CD14-positive monocyte (primary cell): ENCODE results near the gene PPP1R13L. TPM values are rescaled to one million over a fixed set of nuclear protein-coding genes. Genes with fewer than 3 reads are reported as not detected.

Experiments used
- DNase-seq, 3 donors: peaks; one replicate each; pipeline ENCODE4 v3.0.0-alpha.2; 2011 to 2022
- H2AFZ ChIP-seq: 2 replicates; pipeline ENCODE4 v1.6.0; 2012; ENCODE audit warnings: mild to moderate bottlenecking, low read depth, low read length, inconsistent platforms; ENCODE audit not compliant: insufficient read depth, poor library complexity, severe bottlenecking
- H3K27ac ChIP-seq, 2 donors: 1 replicate in 1 of 2; 2 replicates in 1 of 2; pipeline ENCODE4 v1.5.1; 2012 to 2013; ENCODE audit warnings: low read length in 2 of 2, control low read depth in 1 of 2, inconsistent platforms in 1 of 2, low read depth in 1 of 2, mild to moderate bottlenecking in 1 of 2
- H3K27me3 ChIP-seq, 2 donors: one replicate each; pipeline versions ENCODE4 v1.6.0 to v1.6.1; 2011 to 2013; ENCODE audit warnings: low read length in 2 of 2; ENCODE audit not compliant: control insufficient read depth in 2 of 2, insufficient read depth in 2 of 2
- H3K36me3 ChIP-seq, 2 donors: replicated peaks in 1 of 2; 1 replicate in 1 of 2; 2 replicates in 1 of 2; pipeline versions ENCODE4 v1.5.1 to v1.6.1; 2012 to 2013; ENCODE audit warnings: low read length in 2 of 2, control low read depth in 1 of 2, inconsistent platforms in 1 of 2, mild to moderate bottlenecking in 1 of 2; ENCODE audit not compliant: insufficient read depth in 2 of 2, control insufficient read depth in 1 of 2
- H3K4me1 ChIP-seq, 2 donors: 1 replicate in 1 of 2; 2 replicates in 1 of 2; pipeline versions ENCODE4 v1.5.1 to v1.6.1; 2012 to 2013; ENCODE audit warnings: low read length in 2 of 2, control low read depth in 1 of 2, inconsistent platforms in 1 of 2, mild to moderate bottlenecking in 1 of 2, moderate library complexity in 1 of 2; ENCODE audit not compliant: insufficient read depth in 2 of 2, control insufficient read depth in 1 of 2
- H3K4me2 ChIP-seq: replicated peaks from 2 replicates; pipeline ENCODE3; 2012; ENCODE audit warnings: low read length, moderate library complexity, mild to moderate bottlenecking; ENCODE audit not compliant: poor library complexity, severe bottlenecking; ENCODE audit errors: extremely low read depth
- H3K4me3 ChIP-seq, 3 experiments: fragments of 200-600 bp in 1 of 3; sonication (generic) in 1 of 3; replicated peaks in 1 of 3; 1 replicate in 2 of 3; 2 replicates in 1 of 3; pipeline ENCODE4 v1.5.1; 2011 to 2013; ENCODE audit warnings: low read length in 3 of 3, mild to moderate bottlenecking in 3 of 3, control low read depth in 2 of 3, low read depth in 2 of 3, inconsistent platforms in 1 of 3, moderate library complexity in 1 of 3
- H3K79me2 ChIP-seq: 2 replicates; pipeline ENCODE4 v1.6.0; 2012; ENCODE audit warnings: mild to moderate bottlenecking, control low read depth, inconsistent platforms, low read length, moderate library complexity; ENCODE audit not compliant: insufficient read depth
- H3K9ac ChIP-seq: 2 replicates; pipeline ENCODE4 v1.6.0; 2017; ENCODE audit warnings: low read length, mild to moderate bottlenecking; ENCODE audit not compliant: insufficient read depth, poor library complexity, severe bottlenecking
- H3K9me3 ChIP-seq, 2 donors: replicated peaks in 1 of 2; 1 replicate in 1 of 2; 2 replicates in 1 of 2; pipeline versions ENCODE4 v1.5.1 to v1.6.1; 2012 to 2013; ENCODE audit warnings: low read length in 2 of 2, control low read depth in 1 of 2; ENCODE audit not compliant: control insufficient read depth in 1 of 2, insufficient read depth in 1 of 2
- H4K20me1 ChIP-seq: 2 replicates; pipeline ENCODE4 v1.6.0; 2012; ENCODE audit warnings: mild to moderate bottlenecking, low read length, control low read depth, moderate library complexity; ENCODE audit not compliant: insufficient read depth
- H3K27ac Mint-ChIP-seq, 7 donors: one replicate each; pipeline ENCODE4 v1.8.0; 2020; ENCODE audit warnings: mild to moderate bottlenecking in 7 of 7, mixed read lengths in 7 of 7, moderate library complexity in 6 of 7, inconsistent platforms in 2 of 7
- H3K27me3 Mint-ChIP-seq, 3 donors: one replicate each; pipeline ENCODE4 v1.8.0; 2021 to 2022; ENCODE audit warnings: low read depth in 3 of 3, mild to moderate bottlenecking in 3 of 3, mixed read lengths in 3 of 3, moderate library complexity in 3 of 3, inconsistent platforms in 1 of 3
- H3K36me3 Mint-ChIP-seq, 2 donors: one replicate each; pipeline ENCODE4 v1.8.0; 2020; ENCODE audit warnings: mixed read lengths in 2 of 2, inconsistent platforms in 1 of 2, mild to moderate bottlenecking in 1 of 2
- H3K4me1 Mint-ChIP-seq: one replicate; pipeline ENCODE4 v1.8.0; 2020; ENCODE audit warnings: mild to moderate bottlenecking, mixed read lengths
- H3K4me3 Mint-ChIP-seq, 2 donors: one replicate each; pipeline ENCODE4 v1.8.0; 2020; ENCODE audit warnings: mild to moderate bottlenecking in 2 of 2, mixed read lengths in 2 of 2, moderate library complexity in 1 of 2
- H3K9me3 Mint-ChIP-seq, 7 donors: one replicate each; pipeline ENCODE4 v1.8.0; 2020 to 2022; ENCODE audit warnings: mixed read lengths in 7 of 7, mild to moderate bottlenecking in 6 of 7, moderate library complexity in 6 of 7, inconsistent platforms in 2 of 7
- WGBS: methylation state at CpG from one replicate; pipeline ENCODE4 v1.1.5; 2013; ENCODE audit warnings: missing lambda C conversion rate; ENCODE audit not compliant: insufficient coverage; 5-methylcytosine and 5-hydroxymethylcytosine counted together
- intact Hi-C, 2 donors: fragments of 100-400 bp; cut with micrococcal nuclease; formaldehyde crosslinking; loops; one replicate each; pipeline versions ENCODE4 v1.15.0 to v1.15.1; 2023
- polyA plus RNA-seq, 3 donors: library from polyadenylated mRNA; depleted of rRNA in 1 of 3; unstranded in 2 of 3; stranded (reverse) in 1 of 3; fragments of 300-500 nt in 2 of 3; fragments of >200 nt in 1 of 3; fragmentation: Illumina TruSeq in 2 of 3; gene quantifications; 1 replicate in 2 of 3; 2 replicates in 1 of 3; pipeline ENCODE4 v1.2.3, GENCODE V29; 2012 to 2021
- TF ChIP-seq, protein P1 (sequence below): fragments of 200-600 bp; IDR thresholded peaks from one replicate; pipeline ENCODE4 v1.8.0; 2022; ENCODE audit warnings: antibody characterized with exemption, mild to moderate bottlenecking

The PPP1R13L gene
- polyA plus RNA-seq, 3 donors: 0.18 to 1.8 (median 0.45) TPM

DNA sequence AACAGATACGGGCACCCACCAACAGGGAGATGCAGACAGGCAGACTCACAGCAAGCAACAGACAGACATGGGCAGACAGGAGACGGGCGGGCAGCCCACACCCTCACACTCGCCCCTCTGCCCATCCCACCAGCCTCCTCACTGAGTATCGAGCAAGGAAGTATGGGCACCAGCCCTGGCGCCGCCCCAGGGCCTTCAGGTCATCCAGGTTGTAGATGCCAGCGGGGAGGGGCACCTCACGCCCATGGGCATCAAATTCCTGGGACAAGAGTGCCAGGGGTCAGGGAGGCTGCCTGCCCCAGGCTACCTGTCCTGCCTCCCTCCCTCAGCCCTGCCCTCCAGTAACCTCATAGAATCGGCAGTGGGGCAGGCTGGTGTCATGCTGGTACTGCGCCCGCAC, 40.2 kb downstream of the PPP1R13L start:
- H3K36me3 ChIP-seq: peaks cover 26 to 32% of the 10 kb centered on the region in 2 donors
- H3K36me3 Mint-ChIP-seq: peaks cover 23 to 56% of the 10 kb centered on the region in 2 donors
- no peak overlapping the region for H3K27ac ChIP-seq
- H3K9me3 Mint-ChIP-seq: no peaks in the 10 kb centered on the region
- intact Hi-C loops: no loop called here
- no peak overlapping the region for H3K4me3 ChIP-seq
- no peaks in the 10 kb centered on the region for H3K27me3 ChIP-seq
- no peak overlapping the region for H2AFZ ChIP-seq
- H3K4me2 ChIP-seq: no peak overlapping the region
- DNase-seq: no peak
- no peaks in the 10 kb centered on the region for H3K9me3 ChIP-seq
- TF ChIP-seq, protein P1, sequence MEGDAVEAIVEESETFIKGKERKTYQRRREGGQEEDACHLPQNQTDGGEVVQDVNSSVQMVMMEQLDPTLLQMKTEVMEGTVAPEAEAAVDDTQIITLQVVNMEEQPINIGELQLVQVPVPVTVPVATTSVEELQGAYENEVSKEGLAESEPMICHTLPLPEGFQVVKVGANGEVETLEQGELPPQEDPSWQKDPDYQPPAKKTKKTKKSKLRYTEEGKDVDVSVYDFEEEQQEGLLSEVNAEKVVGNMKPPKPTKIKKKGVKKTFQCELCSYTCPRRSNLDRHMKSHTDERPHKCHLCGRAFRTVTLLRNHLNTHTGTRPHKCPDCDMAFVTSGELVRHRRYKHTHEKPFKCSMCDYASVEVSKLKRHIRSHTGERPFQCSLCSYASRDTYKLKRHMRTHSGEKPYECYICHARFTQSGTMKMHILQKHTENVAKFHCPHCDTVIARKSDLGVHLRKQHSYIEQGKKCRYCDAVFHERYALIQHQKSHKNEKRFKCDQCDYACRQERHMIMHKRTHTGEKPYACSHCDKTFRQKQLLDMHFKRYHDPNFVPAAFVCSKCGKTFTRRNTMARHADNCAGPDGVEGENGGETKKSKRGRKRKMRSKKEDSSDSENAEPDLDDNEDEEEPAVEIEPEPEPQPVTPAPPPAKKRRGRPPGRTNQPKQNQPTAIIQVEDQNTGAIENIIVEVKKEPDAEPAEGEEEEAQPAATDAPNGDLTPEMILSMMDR: no peak
- H3K79me2 ChIP-seq: no peaks in the 10 kb centered on the region
- peaks cover 8% of the 10 kb centered on the region for H3K4me1 Mint-ChIP-seq
- no peaks in the 10 kb centered on the region for H3K27me3 Mint-ChIP-seq
- WGBS: 90% methylated on average over 12 of the region's 12 CpGs
- no peak overlapping the region for H3K9ac ChIP-seq
- H4K20me1 ChIP-seq: no peaks in the 10 kb centered on the region
- H3K4me1 ChIP-seq: peaks cover 2% of the 10 kb centered on the region in 2 donors
- H3K27ac Mint-ChIP-seq: no peak overlapping the region
- H3K4me3 Mint-ChIP-seq: no peak overlapping the region

- intact Hi-C loops: no loop called here
- peaks cover 28 to 62% of the 10 kb centered on the region in 2 donors for H3K36me3 Mint-ChIP-seq
Measured at GRCh38 chr19:45363861-45364459, 40.9 kb downstream of the PPP1R13L start.

More at GRCh38 chr19:45363861-45364459, 40.9 kb downstream of the PPP1R13L start:
- no peaks in the 10 kb centered on the region for H3K79me2 ChIP-seq
- Mint-ChIP-seq H3K4me1 (peaks cover 2% of the 10 kb centered on the region), H3K9me3 (no peaks in the 10 kb centered on the region), H3K27ac (no peak overlapping the region), H3K4me3 (no peak overlapping the region), H3K27me3 (no peaks in the 10 kb centered on the region)
- no peak overlapping the region for H3K9ac ChIP-seq
- no peak overlapping the region for H3K4me2 ChIP-seq
- H3K4me1 ChIP-seq: no peaks in the 10 kb centered on the region
- no peaks in the 10 kb centered on the region for H4K20me1 ChIP-seq
- H3K36me3 ChIP-seq: peaks cover 26 to 40% of the 10 kb centered on the region in 2 donors
- H2AFZ ChIP-seq: no peak overlapping the region
- H3K4me3 ChIP-seq: no peak overlapping the region
- WGBS: 96% methylated on average over 37 of the region's 44 CpGs
- no peak overlapping the region for H3K27ac ChIP-seq
- no peak for DNase-seq
- TF ChIP-seq, protein P1: no peak
- no peaks in the 10 kb centered on the region for H3K9me3 ChIP-seq
- no peaks in the 10 kb centered on the region for H3K27me3 ChIP-seq
